GM21367 (cell line): Measurements from ENCODE around the gene FAM120A.

Source experiments
- ATAC-seq: cut with Tn5 transposase; IDR thresholded peaks from one replicate; pipeline ENCODE4 v1.9.1; 2021; ENCODE audit not compliant: unreplicated experiment

Gene FAM120A

GRCh38 chr9:93467462-93467861, 16.0 kb downstream of the FAM120A start:
- no peak for ATAC-seq

- ATAC-seq = no peak
Measured at GRCh38 chr9:93468763-93469456, 17.4 kb downstream of the FAM120A start.

GRCh38 chr9:93470391-93470790, 18.9 kb downstream of the FAM120A start:
- ATAC-seq = no peak

- no peak for ATAC-seq
Measured at GRCh38 chr9:93471124-93471523, 19.6 kb downstream of the FAM120A start.

- no peak for ATAC-seq
Measured at GRCh38 chr9:93473411-93473810, 21.9 kb downstream of the FAM120A start.

- ATAC-seq = no peak
Measured at GRCh38 chr9:93475108-93475507, 23.6 kb downstream of the FAM120A start.

GRCh38 chr9:93475856-93476255, 24.4 kb downstream of the FAM120A start:
- ATAC-seq = no peak

- ATAC-seq = no peak
Measured at GRCh38 chr9:93476924-93477323, 25.4 kb downstream of the FAM120A start.

- ATAC-seq = no peak
Measured at GRCh38 chr9:93477397-93477796, 25.9 kb downstream of the FAM120A start.

- no peak for ATAC-seq
Measured at GRCh38 chr9:93479726-93480125, 28.2 kb downstream of the FAM120A start.

- ATAC-seq = no peak
Measured at GRCh38 chr9:93480262-93480661, 28.8 kb downstream of the FAM120A start.

GRCh38 chr9:93480728-93481324, 29.3 kb downstream of the FAM120A start:
- ATAC-seq = no peak

- ATAC-seq = no peak
Measured at GRCh38 chr9:93483497-93483896, 32.0 kb downstream of the FAM120A start.

- no peak for ATAC-seq
Measured at GRCh38 chr9:93486268-93486667, 34.8 kb downstream of the FAM120A start.

- no peak for ATAC-seq
Measured at GRCh38 chr9:93488244-93488643, 36.8 kb downstream of the FAM120A start.

- ATAC-seq = no peak
Measured at GRCh38 chr9:93491593-93492232, 40.2 kb downstream of the FAM120A start.

- no peak for ATAC-seq
Measured at GRCh38 chr9:93492327-93492726, 40.8 kb downstream of the FAM120A start.

- no peak for ATAC-seq
Measured at GRCh38 chr9:93493949-93494348, 42.5 kb downstream of the FAM120A start.

GRCh38 chr9:93496285-93496684, 44.8 kb downstream of the FAM120A start:
- no peak for ATAC-seq

- ATAC-seq = no peak
Measured at GRCh38 chr9:93500571-93501298, 49.2 kb downstream of the FAM120A start.

- ATAC-seq = no peak
Measured at GRCh38 chr9:93501406-93501805, 49.9 kb downstream of the FAM120A start.

GRCh38 chr9:93503381-93503780, 51.9 kb downstream of the FAM120A start:
- ATAC-seq = no peak
